Ovary (tissue), 3 donors: Measurements from ENCODE around the gene GPT2.

ENCODE experiments used
- CTCF ChIP-seq, 3 donors: fragments of 450-650 bp in 2 of 3; fragments of 200-600 bp in 1 of 3; IDR thresholded peaks; one replicate each; pipeline versions ENCODE4 v1.5.1 to v1.8.0; 2016 to 2022; ENCODE audit warnings: antibody characterized with exemption in 3 of 3, mild to moderate bottlenecking in 1 of 3
- POLR2A ChIP-seq: fragments of 450-650 bp; IDR thresholded peaks from one replicate; pipeline ENCODE4 v1.6.1; 2017; ENCODE audit warnings: antibody characterized with exemption, mild to moderate bottlenecking, moderate library complexity
- donor health status: DM: no; HTN: no; CAD: no.

- TF ChIP-seq CTCF (IDR thresholded peaks at IDR 0.05) = no peak
- no peak for TF ChIP-seq POLR2A
These were observed 20.3 kb downstream of the GPT2 start for GRCh38 chr16:46904471-46904870.
